ENCODE measurements around the gene PROZ. TPM values are rescaled to one million over a fixed set of nuclear protein-coding genes. Genes with fewer than 3 reads are reported as not detected.

Gene PROZ
- total and polyA plus RNA-seq, 2 of the 13 experiments (the other 11 are each of a cell fraction or from before 2014, with no cell fraction given), result 5.6 to 22.5 TPM

DNA sequence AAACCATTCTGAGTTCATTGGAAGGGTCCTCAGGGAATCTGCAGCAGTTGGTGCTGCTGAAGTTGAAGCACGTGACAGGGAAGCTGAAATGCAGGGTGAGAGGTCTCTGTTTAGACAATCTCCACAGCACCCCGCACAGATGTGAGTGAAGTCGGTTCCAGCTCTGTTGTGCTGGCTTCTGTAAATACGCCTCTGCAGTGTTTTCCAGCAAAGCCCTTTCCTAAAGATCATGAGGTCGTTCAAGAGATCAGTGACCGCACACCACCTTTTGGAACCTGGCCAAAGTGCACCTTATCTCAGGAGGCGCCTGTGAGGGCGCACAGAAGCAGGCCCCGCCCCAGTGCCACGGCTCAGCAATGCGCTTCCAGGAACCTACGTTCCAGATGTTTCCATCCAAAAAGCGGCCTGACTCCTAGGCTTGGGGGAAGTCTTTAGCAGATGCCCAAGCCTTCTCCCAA is 61.7 kb downstream of the PROZ start (continued):
- TF ChIP-seq, protein P1, sequence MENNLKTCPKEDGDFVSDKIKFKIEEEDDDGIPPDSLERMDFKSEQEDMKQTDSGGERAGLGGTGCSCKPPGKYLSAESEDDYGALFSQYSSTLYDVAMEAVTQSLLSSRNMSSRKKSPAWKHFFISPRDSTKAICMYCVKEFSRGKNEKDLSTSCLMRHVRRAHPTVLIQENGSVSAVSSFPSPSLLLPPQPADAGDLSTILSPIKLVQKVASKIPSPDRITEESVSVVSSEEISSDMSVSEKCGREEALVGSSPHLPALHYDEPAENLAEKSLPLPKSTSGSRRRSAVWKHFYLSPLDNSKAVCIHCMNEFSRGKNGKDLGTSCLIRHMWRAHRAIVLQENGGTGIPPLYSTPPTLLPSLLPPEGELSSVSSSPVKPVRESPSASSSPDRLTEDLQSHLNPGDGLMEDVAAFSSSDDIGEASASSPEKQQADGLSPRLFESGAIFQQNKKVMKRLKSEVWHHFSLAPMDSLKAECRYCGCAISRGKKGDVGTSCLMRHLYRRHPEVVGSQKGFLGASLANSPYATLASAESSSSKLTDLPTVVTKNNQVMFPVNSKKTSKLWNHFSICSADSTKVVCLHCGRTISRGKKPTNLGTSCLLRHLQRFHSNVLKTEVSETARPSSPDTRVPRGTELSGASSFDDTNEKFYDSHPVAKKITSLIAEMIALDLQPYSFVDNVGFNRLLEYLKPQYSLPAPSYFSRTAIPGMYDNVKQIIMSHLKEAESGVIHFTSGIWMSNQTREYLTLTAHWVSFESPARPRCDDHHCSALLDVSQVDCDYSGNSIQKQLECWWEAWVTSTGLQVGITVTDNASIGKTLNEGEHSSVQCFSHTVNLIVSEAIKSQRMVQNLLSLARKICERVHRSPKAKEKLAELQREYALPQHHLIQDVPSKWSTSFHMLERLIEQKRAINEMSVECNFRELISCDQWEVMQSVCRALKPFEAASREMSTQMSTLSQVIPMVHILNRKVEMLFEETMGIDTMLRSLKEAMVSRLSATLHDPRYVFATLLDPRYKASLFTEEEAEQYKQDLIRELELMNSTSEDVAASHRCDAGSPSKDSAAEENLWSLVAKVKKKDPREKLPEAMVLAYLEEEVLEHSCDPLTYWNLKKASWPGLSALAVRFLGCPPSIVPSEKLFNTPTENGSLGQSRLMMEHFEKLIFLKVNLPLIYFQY (CRISPR knock-in tag; IDR thresholded peaks at IDR 0.05; ENCODE audit: borderline replicate concordance), result peak; percentile 14; the same call in 1 of the 2 replicates
- 0 out of 2 replicates have a peak, but pooled peaks have one; percentile 49 for TF ChIP-seq MEIS2 (CRISPR knock-in tag; IDR thresholded peaks at IDR 0.05)
- peak; percentile 91 for TF ChIP-seq RXRA (CRISPR knock-in tag; IDR thresholded peaks at IDR 0.05)
- peak; percentile 84 for TF ChIP-seq HIVEP1 (CRISPR knock-in tag; IDR thresholded peaks at IDR 0.05)
- no peak for TF ChIP-seq TBP (CRISPR knock-in tag; IDR thresholded peaks at IDR 0.05)
- peak; percentile 58 for TF ChIP-seq PHF5A (CRISPR knock-in tag; IDR thresholded peaks at IDR 0.05; ENCODE audit: low read depth, unreplicated experiment)
- TF ChIP-seq, protein P2, sequence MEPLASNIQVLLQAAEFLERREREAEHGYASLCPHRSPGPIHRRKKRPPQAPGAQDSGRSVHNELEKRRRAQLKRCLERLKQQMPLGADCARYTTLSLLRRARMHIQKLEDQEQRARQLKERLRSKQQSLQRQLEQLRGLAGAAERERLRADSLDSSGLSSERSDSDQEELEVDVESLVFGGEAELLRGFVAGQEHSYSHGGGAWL (CRISPR knock-in tag; IDR thresholded peaks at IDR 0.05), result 0 out of 2 replicates have a peak, but pooled peaks have one; percentile 6
- peak; percentile 57; the same call in 1 of the 2 replicates for TF ChIP-seq NR2C2 (CRISPR knock-in tag; IDR thresholded peaks at IDR 0.05; ENCODE audit: borderline replicate concordance)
- TF ChIP-seq ZSCAN29 (CRISPR knock-in tag; conservative IDR thresholded peaks at IDR 0.05), result peak; percentile 89
- TF ChIP-seq FOXM1 (CRISPR knock-in tag; IDR thresholded peaks at IDR 0.05), result no peak
- no peak for TF ChIP-seq SMAD9 (CRISPR knock-in tag; IDR thresholded peaks at IDR 0.05)
- TF ChIP-seq ZNF124 (CRISPR knock-in tag; IDR thresholded peaks at IDR 0.05), result no peak
- TF ChIP-seq ZNF136 (CRISPR knock-in tag; IDR thresholded peaks at IDR 0.05; ENCODE audit: low read depth), result no peak
- TF ChIP-seq JUNB (CRISPR knock-in tag; IDR thresholded peaks at IDR 0.05; ENCODE audit: borderline replicate concordance), result no peak
- TF ChIP-seq, protein P3, sequence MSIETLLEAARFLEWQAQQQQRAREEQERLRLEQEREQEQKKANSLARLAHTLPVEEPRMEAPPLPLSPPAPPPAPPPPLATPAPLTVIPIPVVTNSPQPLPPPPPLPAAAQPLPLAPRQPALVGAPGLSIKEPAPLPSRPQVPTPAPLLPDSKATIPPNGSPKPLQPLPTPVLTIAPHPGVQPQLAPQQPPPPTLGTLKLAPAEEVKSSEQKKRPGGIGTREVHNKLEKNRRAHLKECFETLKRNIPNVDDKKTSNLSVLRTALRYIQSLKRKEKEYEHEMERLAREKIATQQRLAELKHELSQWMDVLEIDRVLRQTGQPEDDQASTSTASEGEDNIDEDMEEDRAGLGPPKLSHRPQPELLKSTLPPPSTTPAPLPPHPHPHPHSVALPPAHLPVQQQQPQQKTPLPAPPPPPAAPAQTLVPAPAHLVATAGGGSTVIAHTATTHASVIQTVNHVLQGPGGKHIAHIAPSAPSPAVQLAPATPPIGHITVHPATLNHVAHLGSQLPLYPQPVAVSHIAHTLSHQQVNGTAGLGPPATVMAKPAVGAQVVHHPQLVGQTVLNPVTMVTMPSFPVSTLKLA (IDR thresholded peaks at IDR 0.05), result no peak
- TF ChIP-seq, protein P4, sequence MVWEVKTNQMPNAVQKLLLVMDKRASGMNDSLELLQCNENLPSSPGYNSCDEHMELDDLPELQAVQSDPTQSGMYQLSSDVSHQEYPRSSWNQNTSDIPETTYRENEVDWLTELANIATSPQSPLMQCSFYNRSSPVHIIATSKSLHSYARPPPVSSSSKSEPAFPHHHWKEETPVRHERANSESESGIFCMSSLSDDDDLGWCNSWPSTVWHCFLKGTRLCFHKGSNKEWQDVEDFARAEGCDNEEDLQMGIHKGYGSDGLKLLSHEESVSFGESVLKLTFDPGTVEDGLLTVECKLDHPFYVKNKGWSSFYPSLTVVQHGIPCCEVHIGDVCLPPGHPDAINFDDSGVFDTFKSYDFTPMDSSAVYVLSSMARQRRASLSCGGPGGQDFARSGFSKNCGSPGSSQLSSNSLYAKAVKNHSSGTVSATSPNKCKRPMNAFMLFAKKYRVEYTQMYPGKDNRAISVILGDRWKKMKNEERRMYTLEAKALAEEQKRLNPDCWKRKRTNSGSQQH (CRISPR knock-in tag; IDR thresholded peaks at IDR 0.05; ENCODE audit: low read depth), result peak; percentile 86; the same call in 1 of the 2 replicates
- TF ChIP-seq MYNN (CRISPR knock-in tag; IDR thresholded peaks at IDR 0.05; ENCODE audit: low read depth), result no peak
- peak; percentile 66; the same call in 1 of the 2 replicates for TF ChIP-seq ISL2 (CRISPR knock-in tag; IDR thresholded peaks at IDR 0.05)
- TF ChIP-seq GATAD1 (CRISPR knock-in tag; IDR thresholded peaks at IDR 0.05), result no peak
- no peak for TF ChIP-seq NFKBIZ (CRISPR knock-in tag; IDR thresholded peaks at IDR 0.05)
- no peak for TF ChIP-seq ZNF30 (CRISPR knock-in tag; IDR thresholded peaks at IDR 0.05)
- TF ChIP-seq SPEN (CRISPR knock-in tag; IDR thresholded peaks at IDR 0.05; ENCODE audit: low read depth), result peak; percentile 74
- TF ChIP-seq ZNF549 (CRISPR knock-in tag; IDR thresholded peaks at IDR 0.05), result no peak
- no peak for TF ChIP-seq ZNF792 (CRISPR knock-in tag; IDR thresholded peaks at IDR 0.05)
- TF ChIP-seq NFE2L2 (IDR thresholded peaks at IDR 0.05; ENCODE audit: low read length), result no peak
- no peak for TF ChIP-seq JDP2 (CRISPR knock-in tag; IDR thresholded peaks at IDR 0.05; ENCODE audit: borderline replicate concordance)
- no peak for TF ChIP-seq ZNF883 (CRISPR knock-in tag; IDR thresholded peaks at IDR 0.05; ENCODE audit: not compliant biosample characterization)

Measured in HepG2 (cell line).